GM21717 (cell line): ENCODE results near the gene ATN1.

Source experiments
- ATAC-seq: cut with Tn5 transposase; IDR thresholded peaks from one replicate; pipeline ENCODE4 v1.9.1; 2021; ENCODE audit warnings: mild to moderate bottlenecking, moderate library complexity; ENCODE audit not compliant: unreplicated experiment

ATN1 gene

DNA sequence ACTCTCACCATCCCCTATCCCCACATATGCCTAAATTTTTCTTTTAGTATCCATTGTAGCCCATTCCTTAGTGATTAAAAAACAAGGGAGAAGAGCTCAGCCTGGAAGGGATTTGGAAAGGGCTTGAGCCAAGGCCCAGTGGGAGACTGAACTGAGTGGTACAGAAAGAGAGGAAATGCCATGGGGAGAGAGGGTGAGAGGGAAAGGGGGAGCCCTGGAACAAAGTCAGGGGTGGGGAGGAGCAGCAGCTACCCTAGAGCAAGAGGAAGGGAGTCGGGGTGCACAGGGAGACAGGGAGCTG is 2.6 kb upstream of the ATN1 start:
- no peak for ATAC-seq

DNA sequence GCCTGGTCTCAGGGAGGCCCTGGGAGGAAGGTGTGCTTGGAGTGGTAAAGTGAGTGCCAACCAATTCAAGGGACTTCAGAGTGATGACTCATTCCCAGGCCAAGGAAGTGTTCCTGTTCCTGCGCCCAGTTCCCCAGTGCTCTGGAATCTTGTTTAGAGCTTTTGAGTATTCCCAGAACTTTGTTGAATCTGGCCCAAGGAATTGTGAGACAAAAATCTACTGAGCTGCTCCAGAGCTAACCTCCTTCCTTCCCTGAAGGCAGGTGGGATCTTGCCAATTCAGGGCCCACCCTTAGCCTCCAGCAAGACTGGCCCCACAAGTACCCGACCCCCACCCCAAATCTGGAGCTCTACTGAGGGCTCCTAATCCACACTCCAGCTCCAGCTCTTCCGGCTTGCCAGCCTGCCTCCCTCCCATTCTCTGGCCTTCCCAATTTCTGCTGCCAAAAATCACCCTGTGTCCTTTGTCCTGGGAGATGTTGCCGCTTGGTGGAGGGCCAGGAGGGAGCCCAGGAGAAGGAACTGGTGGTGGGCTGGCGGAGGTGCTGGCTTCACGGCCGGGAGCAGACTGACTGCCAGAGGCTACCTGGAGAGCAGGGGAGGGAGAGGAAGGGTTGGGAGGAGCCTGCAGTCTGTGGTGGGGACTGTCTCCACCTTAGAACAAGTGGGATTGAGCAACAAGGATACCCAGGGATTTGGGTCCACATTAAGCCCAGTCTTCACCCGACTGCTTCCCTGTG is 2.0 kb upstream of the ATN1 start:
- no peak for ATAC-seq

DNA sequence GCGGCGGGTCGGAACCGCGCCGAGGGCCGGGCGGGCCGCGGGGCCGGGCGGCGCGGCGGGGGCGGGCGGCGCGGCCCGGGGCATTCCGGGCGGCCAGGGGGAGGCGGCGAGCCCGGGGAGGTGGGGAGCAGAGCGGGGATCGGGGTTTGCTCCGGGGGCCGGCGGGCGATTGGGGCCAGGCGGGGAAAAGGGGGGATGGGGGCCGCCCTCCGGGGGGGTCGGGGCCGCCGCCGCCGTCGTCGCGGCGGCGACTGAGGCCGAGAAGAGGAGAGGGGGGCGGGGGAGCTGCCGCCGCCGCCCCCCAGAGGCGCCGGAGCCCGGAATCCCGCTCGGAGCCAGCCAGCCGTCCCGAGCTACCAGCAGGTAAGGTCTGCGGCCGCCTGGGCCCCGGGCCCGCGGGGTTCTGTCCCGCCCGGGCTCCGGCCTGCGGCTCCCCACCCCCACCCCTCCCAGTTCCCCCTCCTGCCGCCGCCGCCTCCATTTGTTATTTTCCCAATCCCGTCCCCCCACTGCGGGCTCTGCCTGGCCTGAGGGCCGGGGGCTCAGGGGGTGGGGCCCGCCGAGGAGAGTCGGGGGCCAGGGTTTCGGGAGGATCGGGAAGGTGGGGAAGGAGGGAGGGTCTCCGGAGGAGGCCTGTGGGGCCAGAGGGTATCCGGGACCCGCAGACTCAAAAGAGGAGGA is 403 bp downstream of the ATN1 start:
- no peak for ATAC-seq

DNA sequence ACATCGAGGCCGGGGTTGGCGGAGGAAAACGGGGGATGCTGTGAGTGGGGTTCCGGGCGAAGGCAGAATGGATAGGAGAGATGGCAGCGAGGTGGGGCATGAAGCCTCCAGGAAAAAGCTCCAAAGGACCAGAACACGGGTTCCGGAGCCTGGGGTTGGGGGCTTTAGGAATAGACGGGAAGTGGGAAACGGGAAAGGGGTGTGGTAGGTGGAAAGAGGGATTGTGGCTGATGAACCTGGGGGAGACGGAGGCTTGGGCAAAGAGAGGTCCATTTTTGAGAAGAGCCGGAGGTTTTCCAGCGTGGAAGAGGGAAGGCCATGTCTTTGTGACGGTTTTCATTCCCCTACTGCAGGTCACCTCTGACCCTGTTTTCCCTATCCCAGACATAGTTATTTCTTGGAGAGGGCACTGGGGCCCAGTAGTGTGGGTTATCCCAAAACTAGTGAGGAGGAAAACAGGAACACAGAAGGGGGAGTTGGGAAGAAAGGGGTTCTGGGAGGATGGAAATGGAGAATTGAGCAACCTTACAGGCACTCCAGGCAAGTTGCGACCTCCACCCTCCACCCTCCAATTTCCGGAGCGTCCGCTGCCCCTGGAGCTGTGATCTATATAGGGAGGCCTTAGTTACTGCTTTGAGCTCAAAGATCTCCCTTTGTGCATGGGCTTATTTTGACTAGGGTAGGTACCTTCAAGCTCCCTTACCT is 1.1 kb downstream of the ATN1 start:
- ATAC-seq: no peak

DNA sequence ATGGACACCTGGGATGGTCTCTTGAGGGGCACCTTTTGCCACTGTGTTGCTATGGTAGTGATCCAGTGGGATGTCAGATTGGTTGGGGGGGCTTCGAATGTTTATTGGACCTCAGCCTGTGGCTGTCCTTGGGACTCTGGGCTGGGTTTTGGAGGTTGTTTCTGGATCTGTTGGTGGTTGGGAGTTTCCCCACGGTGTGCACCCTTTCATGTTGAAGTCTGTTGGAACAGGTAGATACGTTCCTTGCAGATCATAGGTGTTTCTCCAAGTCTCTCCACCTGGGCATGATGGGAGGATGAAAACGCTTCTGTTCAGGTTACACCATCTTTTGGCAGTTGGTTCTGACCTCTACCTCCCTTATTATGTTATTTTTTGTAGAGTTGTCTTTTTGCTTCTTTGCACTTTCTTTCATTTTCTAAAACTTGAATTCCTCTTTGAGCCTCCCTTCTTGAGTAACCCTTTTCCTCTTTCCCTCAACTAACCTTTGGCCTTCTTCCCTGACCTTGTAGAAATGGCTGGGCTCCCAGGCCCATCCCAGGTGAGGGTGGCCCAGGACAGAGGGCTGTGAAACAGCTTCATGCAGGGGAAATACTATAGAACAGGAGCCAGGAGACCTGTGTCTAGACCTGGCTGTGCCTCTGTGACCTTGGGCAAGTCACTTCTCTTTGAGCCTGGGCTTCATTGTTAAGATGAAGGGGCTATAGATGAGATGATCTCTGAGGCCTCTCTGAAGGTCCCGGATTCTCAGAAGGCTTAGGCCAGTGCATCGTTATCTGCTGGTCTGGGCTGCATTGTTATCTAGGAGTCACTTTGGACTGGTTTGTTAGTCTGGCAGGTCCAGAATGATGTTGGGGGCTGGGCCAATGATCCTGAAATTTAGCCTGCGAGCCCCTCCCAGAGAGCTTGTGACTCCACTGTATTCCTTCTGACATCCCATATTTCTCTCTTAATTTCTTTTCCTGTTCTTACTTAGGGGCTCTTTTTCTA is 2.0 kb downstream of the ATN1 start:
- no peak for ATAC-seq

DNA sequence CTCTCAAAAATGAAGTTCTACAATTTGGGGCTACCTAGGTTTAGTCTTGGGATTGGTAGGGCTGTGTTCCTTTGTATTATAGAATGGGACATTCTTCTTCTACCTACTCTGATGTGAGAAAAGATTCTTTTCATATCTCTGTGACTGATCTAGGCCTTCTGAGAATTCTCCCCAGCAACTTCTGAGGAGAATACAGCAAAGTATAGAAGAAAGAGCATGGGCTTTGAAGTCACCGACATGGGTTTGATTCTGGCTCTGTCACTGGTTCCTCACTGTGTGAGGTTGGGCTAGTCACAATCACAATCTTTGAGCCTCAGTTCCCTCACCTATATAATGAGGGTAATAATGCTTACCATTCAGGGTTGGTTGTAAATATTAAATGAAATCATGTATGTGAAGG is 5.0 kb downstream of the ATN1 start:
- no peak for ATAC-seq

DNA sequence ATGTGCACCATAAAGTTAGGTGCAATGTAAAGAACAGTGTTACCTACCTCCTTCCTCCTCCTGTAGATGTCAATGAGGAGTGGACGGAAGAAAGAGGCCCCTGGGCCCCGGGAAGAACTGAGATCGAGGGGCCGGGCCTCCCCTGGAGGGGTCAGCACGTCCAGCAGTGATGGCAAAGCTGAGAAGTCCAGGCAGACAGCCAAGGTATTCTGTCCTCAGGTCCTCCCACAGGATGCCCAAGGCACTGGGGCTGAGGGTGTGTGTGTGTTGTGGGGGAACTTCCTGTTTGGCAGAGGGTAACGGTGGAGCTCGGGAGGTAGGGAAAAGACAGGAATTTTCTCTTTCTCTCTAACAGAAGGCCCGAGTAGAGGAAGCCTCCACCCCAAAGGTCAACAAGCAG is 6.4 kb downstream of the ATN1 start:
- ATAC-seq: no peak

DNA sequence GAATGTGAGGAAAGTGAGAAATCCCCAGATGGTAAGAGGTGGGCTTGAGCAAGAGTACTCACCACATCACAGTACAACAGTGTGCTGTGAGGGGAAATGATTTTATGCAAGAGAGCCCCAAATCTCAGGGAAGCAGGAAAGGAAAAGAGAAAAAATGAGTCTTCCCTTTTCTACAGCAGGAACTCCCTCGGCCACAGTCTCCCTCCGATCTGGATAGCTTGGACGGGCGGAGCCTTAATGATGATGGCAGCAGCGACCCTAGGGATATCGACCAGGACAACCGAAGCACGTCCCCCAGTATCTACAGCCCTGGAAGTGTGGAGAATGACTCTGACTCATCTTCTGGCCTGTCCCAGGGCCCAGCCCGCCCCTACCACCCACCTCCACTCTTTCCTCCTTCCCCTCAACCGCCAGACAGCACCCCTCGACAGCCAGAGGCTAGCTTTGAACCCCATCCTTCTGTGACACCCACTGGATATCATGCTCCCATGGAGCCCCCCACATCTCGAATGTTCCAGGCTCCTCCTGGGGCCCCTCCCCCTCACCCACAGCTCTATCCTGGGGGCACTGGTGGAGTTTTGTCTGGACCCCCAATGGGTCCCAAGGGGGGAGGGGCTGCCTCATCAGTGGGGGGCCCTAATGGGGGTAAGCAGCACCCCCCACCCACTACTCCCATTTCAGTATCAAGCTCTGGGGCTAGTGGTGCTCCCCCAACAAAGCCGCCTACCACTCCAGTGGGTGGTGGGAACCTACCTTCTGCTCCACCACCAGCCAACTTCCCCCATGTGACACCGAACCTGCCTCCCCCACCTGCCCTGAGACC is 7.8 kb downstream of the ATN1 start:
- ATAC-seq: no peak

DNA sequence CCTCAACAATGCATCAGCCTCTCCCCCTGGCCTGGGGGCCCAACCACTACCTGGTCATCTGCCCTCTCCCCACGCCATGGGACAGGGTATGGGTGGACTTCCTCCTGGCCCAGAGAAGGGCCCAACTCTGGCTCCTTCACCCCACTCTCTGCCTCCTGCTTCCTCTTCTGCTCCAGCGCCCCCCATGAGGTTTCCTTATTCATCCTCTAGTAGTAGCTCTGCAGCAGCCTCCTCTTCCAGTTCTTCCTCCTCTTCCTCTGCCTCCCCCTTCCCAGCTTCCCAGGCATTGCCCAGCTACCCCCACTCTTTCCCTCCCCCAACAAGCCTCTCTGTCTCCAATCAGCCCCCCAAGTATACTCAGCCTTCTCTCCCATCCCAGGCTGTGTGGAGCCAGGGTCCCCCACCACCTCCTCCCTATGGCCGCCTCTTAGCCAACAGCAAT is 8.5 kb downstream of the ATN1 start:
- no peak for ATAC-seq

DNA sequence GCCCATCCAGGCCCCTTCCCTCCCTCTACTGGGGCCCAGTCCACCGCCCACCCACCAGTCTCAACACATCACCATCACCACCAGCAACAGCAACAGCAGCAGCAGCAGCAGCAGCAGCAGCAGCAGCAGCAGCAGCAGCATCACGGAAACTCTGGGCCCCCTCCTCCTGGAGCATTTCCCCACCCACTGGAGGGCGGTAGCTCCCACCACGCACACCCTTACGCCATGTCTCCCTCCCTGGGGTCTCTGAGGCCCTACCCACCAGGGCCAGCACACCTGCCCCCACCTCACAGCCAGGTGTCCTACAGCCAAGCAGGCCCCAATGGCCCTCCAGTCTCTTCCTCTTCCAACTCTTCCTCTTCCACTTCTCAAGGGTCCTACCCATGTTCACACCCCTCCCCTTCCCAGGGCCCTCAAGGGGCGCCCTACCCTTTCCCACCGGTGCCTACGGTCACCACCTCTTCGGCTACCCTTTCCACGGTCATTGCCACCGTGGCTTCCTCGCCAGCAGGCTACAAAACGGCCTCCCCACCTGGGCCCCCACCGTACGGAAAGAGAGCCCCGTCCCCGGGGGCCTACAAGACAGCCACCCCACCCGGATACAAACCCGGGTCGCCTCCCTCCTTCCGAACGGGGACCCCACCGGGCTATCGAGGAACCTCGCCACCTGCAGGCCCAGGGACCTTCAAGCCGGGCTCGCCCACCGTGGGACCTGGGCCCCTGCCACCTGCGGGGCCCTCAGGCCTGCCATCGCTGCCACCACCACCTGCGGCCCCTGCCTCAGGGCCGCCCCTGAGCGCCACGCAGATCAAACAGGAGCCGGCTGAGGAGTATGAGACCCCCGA is 9.1 kb downstream of the ATN1 start:
- no peak for ATAC-seq

DNA sequence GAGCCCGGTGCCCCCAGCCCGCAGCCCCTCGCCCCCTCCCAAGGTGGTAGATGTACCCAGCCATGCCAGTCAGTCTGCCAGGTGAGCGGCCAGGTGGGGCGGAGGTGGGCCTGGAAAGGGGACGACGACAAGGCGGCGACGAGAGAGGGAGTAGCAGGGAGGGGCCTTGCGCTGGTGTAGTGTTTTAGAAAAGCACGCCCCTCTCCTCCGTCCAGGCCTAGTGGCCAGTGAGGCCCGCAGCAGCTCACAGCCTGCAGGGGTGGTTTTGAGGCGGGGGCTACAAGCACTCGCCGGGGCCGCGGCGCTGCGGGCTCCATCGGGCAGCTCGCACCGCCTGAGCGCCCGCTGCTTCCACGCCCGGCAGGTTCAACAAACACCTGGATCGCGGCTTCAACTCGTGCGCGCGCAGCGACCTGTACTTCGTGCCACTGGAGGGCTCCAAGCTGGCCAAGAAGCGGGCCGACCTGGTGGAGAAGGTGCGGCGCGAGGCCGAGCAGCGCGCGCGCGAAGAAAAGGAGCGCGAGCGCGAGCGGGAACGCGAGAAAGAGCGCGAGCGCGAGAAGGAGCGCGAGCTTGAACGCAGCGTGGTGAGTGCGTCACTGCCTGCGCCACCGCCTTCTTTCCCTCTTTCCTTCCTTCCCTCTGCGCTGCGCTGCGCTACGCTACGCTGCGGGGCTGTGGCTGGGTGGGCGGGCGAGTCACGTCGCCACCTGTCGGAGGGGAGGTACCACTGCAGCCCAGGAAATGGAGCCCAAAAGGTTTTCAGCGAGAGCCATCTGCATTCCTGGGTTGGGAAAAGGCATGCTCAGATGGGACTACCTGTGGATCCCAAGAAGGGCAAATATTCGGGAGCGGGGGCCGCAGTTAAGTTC is 10.0 kb downstream of the ATN1 start:
- peak; percentile 72 for ATAC-seq

DNA sequence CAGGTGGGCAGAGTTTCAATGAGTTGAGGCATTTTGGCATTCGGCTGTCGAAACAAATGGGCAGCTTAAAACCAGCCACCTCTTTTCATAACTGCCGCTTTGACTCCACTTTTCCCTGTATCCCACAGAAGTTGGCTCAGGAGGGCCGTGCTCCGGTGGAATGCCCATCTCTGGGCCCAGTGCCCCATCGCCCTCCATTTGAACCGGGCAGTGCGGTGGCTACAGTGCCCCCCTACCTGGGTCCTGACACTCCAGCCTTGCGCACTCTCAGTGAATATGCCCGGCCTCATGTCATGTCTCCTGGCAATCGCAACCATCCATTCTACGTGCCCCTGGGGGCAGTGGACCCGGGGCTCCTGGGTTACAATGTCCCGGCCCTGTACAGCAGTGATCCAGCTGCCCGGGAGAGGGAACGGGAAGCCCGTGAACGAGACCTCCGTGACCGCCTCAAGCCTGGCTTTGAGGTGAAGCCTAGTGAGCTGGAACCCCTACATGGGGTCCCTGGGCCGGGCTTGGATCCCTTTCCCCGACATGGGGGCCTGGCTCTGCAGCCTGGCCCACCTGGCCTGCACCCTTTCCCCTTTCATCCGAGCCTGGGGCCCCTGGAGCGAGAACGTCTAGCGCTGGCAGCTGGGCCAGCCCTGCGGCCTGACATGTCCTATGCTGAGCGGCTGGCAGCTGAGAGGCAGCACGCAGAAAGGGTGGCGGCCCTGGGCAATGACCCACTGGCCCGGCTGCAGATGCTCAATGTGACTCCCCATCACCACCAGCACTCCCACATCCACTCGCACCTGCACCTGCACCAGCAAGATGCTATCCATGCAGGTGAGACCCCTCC is 10.8 kb downstream of the ATN1 start:
- ATAC-seq: no peak

DNA sequence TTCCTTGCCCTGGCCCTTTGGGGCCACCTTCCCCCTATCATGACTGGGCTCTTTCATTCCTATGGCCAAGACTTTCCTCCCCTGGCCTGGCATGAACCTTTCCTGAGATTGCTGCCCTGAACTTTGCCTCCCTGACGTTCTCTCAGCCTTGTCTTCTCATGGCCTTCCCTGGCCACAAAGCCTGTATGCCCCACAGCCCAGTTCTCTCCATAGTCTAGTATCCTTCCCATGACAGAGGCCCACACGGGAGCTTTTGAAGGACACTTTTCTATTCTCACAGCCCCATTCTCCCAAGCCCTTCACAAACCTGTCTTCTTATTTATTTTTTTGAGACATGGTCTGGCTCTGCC is 11.4 kb downstream of the ATN1 start:
- ATAC-seq: no peak

DNA sequence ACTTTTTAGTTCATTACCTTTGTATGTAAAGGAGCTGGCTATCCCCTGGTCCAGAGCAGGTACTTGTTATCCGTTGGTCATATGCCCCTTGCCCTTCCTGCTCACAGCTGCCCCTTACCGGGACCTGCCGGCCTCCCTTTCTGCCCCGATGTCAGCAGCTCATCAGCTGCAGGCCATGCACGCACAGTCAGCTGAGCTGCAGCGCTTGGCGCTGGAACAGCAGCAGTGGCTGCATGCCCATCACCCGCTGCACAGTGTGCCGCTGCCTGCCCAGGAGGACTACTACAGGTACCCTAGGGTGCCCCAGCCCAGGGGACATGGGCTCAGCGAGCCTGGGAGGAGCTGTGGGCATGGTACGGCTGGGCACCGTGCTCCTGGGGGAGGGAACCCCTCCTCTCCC is 13.5 kb downstream of the ATN1 start:
- no peak for ATAC-seq

DNA sequence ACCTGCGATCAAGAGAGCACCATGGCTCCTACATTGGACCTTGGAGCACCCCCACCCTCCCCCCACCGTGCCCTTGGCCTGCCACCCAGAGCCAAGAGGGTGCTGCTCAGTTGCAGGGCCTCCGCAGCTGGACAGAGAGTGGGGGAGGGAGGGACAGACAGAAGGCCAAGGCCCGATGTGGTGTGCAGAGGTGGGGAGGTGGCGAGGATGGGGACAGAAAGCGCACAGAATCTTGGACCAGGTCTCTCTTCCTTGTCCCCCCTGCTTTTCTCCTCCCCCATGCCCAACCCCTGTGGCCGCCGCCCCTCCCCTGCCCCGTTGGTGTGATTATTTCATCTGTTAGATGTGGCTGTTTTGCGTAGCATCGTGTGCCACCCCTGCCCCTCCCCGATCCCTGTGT is 14.0 kb downstream of the ATN1 start:
- ATAC-seq: no peak

DNA sequence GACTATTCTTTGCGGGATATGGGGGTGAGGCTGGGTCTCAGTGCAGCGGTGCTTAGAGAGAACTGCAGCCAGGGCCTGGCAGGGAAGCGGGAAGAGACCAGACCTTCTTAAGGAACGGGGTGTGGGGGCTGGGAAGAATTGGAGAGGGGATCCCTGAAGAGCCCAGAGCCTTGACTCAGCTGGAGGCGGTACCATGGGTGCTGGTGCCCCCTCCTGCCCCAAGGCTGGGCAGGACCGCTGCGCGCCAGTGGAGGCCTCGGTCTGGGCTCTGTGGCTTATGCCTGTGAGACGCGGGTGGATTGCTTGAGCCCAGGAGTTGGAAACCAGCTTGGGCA is 14.5 kb downstream of the ATN1 start:
- ATAC-seq: no peak

DNA sequence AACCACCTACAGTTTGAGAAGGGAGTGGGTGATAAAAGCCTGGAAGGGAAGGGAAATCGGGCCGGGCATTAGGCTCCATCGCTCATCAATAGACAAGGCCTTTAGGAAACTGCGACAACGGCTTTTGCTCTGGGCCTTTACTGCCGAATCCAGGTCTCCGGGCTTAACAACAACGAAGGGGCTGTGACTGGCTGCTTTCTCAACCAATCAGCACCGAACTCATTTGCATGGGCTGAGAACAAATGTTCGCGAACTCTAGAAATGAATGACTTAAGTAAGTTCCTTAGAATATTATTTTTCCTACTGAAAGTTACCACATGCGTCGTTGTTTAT is 15.6 kb downstream of the ATN1 start:
- peak; percentile 30 for ATAC-seq
